Measurements from ENCODE around the gene EMP3. TPM values are rescaled to one million over a fixed set of nuclear protein-coding genes. Genes with fewer than 3 reads are reported as not detected.

Gene EMP3
- total and polyA plus RNA-seq, 11 donors, result 17.7 to 105 (median 60.5) TPM

- TF ChIP-seq CTCF (IDR thresholded peaks at IDR 0.05) (peak; percentile 72 to 96 (median 87)), POLR2A (IDR thresholded peaks at IDR 0.05) (no peak)
- peaks cover 0 to 57% (median 25%) of the 10 kb centered on the region in 12 donors for H3K4me1 ChIP-seq
- H3K4me3 ChIP-seq, result peak overlapping the region; percentile 9 to 63 (median 50)
- 4 to 9% (median 6%) methylated on average over 49 to 54 of the region's 54 CpGs for WGBS, 4 donors
- H3K36me3 ChIP-seq, result peaks cover 0 to 32% (median 0%) of the 10 kb centered on the region in 9 donors
- intact Hi-C loops (cut with DNase I), result loop anchor here in 6 of 10 donors (1.0 to 10.0 kb wide), 6 partner anchors 12 to 69 kb away; a partner anchor contains a TSS
- peaks cover 0 to 2% (median 0%) of the 10 kb centered on the region in 12 donors for H3K9me3 ChIP-seq
- ATAC-seq, result peak; percentile 68 to 87 (median 86)
- no peaks in the 10 kb centered on the region for H3K27me3 ChIP-seq
- peak overlapping the region; percentile 51 to 93 (median 87) for H3K27ac ChIP-seq
- peak; percentile 88 to 97 (median 93) for DNase-seq
These were observed 8.4 kb downstream of the EMP3 start for GRCh38 chr19:48333467-48334384.

GRCh38 chr19:48338253-48338755 is 13.0 kb downstream of the EMP3 start:
- Histone ChIP-seq H3K4me3 (no peak overlapping the region), H3K27me3 (no peaks in the 10 kb centered on the region), H3K4me1 (peaks cover 0 to 14% (median 8%) of the 10 kb centered on the region in 12 donors), H3K36me3 (peaks cover 0 to 20% (median 4%) of the 10 kb centered on the region in 9 donors), H3K27ac (no peak overlapping the region), H3K9me3 (no peaks in the 10 kb centered on the region)
- ATAC-seq (no peak), DNase-seq (no peak)
- TF ChIP-seq CTCF (IDR thresholded peaks at IDR 0.05), result no peak
- TF ChIP-seq POLR2A (IDR thresholded peaks at IDR 0.05), result no peak
- WGBS, 4 donors, result 91 to 93% (median 92%) methylated on average over 14 of the region's 14 CpGs
- intact Hi-C loops (cut with DNase I), result loop anchor here in 1 of 10 donors (10.0 kb wide), 1 partner anchor 74 kb away; no protein-coding TSS in a partner anchor

- Histone ChIP-seq H3K4me1 (peaks cover 0 to 8% (median 2%) of the 10 kb centered on the region in 12 donors), H3K4me3 (no peak overlapping the region), H3K27me3 (no peaks in the 10 kb centered on the region), H3K9me3 (no peaks in the 10 kb centered on the region), H3K36me3 (peaks cover 0 to 20% (median 4%) of the 10 kb centered on the region in 9 donors), H3K27ac (no peak overlapping the region)
- DNase-seq (no peak), ATAC-seq (no peak)
- intact Hi-C loops (cut with DNase I), result loop anchor here in 1 of 10 donors (10.0 kb wide), 1 partner anchor 74 kb away; no protein-coding TSS in a partner anchor
- TF ChIP-seq POLR2A (IDR thresholded peaks at IDR 0.05), result no peak
- TF ChIP-seq CTCF (IDR thresholded peaks at IDR 0.05), result no peak
- WGBS, 4 donors, result 91 to 96% (median 94%) methylated on average over 13 to 14 of the region's 14 CpGs
These were observed 13.6 kb downstream of the EMP3 start for GRCh38 chr19:48338802-48339503.

Data from heart left ventricle (tissue), 16 donors.